ENCODE measurements around the gene TIAL1.
"Not testable (repeated sequence)": the region's sequence is repeated elsewhere in the genome, so short reads cannot be mapped to it uniquely, and the experiment has no call there.

Gene TIAL1

GRCh38 chr10:119625570-119626280 is 29.0 kb upstream of the TIAL1 start:
- no peak for DNase-seq (ENCODE audit: low read depth)
- TF ChIP-seq, protein P1, sequence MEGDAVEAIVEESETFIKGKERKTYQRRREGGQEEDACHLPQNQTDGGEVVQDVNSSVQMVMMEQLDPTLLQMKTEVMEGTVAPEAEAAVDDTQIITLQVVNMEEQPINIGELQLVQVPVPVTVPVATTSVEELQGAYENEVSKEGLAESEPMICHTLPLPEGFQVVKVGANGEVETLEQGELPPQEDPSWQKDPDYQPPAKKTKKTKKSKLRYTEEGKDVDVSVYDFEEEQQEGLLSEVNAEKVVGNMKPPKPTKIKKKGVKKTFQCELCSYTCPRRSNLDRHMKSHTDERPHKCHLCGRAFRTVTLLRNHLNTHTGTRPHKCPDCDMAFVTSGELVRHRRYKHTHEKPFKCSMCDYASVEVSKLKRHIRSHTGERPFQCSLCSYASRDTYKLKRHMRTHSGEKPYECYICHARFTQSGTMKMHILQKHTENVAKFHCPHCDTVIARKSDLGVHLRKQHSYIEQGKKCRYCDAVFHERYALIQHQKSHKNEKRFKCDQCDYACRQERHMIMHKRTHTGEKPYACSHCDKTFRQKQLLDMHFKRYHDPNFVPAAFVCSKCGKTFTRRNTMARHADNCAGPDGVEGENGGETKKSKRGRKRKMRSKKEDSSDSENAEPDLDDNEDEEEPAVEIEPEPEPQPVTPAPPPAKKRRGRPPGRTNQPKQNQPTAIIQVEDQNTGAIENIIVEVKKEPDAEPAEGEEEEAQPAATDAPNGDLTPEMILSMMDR (IDR thresholded peaks at IDR 0.05; ENCODE audit: insufficient read depth, low read depth, low read length, missing control alignments): no peak
- no peak overlapping the region for H3K4me3 ChIP-seq (ENCODE audit: low read length)

GRCh38 chr10:119621078-119621384 is 24.3 kb upstream of the TIAL1 start:
- TF ChIP-seq, protein P1 (IDR thresholded peaks at IDR 0.05; ENCODE audit: insufficient read depth, low read depth, low read length, missing control alignments): no peak
- no peak for DNase-seq (ENCODE audit: low read depth)
- H3K4me3 ChIP-seq (ENCODE audit: low read length): no peak overlapping the region

DNA sequence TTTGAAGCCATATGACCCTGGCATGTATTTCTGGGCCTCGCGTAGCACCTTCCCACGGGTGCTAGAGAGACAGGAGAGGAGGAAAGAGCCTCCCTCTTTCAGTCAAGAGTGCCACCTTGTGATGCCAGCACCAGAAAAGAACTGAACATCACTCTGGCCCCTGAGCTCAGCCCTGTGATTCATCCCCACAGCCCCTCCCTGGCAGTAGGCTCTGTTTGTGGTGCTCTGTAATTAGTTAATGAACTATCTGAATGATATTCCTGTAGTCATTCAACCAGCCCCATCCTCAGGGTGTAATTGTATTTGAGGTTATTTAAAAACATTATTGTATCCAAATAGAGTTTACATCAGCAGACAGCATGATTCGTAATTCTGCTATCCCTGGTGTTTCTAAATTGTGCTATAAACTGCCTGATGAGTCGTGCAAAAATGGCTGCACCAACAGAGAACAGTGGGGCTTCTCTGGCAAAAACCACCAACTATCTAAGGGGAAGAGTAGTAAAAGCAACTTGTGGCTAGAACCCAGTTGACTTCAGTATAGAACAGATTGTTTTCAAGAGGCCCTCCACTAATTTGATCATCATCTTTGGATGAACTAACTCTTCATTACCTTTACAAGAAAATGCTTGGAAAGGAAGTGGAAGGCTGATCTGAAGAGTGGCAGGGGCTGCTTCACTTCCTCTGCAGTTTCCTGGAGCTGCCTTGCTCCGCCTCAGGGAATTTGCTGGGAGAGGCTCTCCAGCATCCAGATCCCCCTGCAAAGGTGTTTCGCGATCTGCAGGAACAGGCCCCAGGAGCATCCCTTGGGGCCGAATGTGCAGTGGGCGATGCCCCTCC is 23.7 kb upstream of the TIAL1 start:
- peak; percentile 25 for DNase-seq (ENCODE audit: low read depth)

GRCh38 chr10:119619811-119620210 is 23.0 kb upstream of the TIAL1 start:
- DNase-seq (ENCODE audit: low read depth); H3K4me3 ChIP-seq (ENCODE audit: low read length): not testable (repeated sequence)

More for the DNA sequence above, 23.7 kb upstream of the TIAL1 start:
- H3K4me3 ChIP-seq (ENCODE audit: low read length): no peak overlapping the region
- TF ChIP-seq, protein P1 (IDR thresholded peaks at IDR 0.05; ENCODE audit: insufficient read depth, low read depth, low read length, missing control alignments): no peak

DNA sequence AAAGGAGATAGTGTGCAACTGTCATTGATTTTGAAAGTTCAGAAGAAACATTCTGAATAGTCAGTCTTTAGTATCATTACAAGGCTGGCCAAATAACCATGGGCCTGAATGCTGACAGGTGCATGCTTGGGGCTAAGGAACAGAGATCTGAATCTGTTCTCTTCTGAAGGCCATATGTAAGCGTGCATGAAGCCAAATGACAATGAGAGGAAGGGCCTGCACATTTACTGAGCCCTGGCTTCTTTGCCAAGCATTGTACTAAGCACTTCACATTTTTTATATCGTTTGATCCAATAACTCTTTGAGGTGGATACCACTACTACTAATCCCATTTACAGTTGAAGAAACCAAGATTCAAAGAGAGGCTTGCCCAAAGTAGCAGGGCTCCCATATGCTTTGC is 22.5 kb upstream of the TIAL1 start:
- no peak overlapping the region for H3K4me3 ChIP-seq (ENCODE audit: low read length)
- DNase-seq (ENCODE audit: low read depth): no peak
- TF ChIP-seq, protein P1 (IDR thresholded peaks at IDR 0.05; ENCODE audit: insufficient read depth, low read depth, low read length, missing control alignments): no peak

DNA sequence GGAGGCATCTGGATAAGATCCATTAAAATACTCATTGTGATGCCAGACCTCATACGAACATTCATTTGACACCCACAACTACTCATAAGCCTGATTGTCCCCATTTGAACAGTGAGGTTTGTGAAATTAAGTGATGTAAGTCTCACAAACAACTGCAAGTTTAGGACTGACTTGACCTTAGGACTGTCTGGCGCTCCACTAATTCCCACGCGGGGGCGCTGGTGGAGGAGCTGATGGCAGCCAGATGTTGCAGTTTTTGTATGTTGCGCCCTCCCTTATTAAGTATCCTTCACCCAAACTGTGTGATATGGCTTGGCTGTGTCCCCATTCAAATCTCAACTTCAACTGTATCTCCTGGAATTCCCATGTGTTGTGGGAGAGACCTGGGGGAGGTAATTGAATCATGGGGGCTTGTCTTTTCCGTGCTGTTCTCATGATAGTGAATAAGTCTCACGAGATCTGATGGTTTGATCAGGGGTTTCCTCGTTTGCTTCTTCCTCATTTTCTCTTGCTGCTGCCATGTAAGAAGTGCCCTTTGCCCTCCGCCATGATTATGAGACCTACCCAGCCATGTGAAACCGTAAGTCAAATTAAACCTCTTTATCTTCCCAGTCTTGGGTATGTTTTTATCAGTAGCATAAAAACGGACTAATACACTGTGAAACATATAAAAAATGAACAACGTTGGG is 20.3 kb upstream of the TIAL1 start:
- no peak for DNase-seq (ENCODE audit: low read depth)
- TF ChIP-seq, protein P1 (IDR thresholded peaks at IDR 0.05; ENCODE audit: insufficient read depth, low read depth, low read length, missing control alignments): peak; percentile 8
- no peak overlapping the region for H3K4me3 ChIP-seq (ENCODE audit: low read length)

DNA sequence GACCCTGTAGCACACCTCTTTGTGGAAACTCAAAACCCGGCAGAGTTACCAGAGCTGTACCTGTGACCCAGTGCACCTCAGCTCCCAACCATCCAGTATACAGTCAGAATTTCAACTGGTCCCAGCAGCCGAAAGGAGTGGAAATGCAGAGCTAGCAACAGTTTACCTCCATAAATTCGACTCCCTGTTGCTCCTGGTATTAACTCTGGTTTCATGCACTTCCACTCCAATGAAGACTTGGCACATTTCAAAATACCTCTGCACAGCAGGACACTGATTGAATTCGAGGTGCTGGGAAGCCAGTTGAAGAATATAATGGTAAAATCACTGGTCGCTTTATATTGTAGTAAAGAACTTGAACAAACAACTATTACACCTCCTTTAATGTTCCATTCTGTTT is 17.9 kb upstream of the TIAL1 start:
- TF ChIP-seq, protein P1 (IDR thresholded peaks at IDR 0.05; ENCODE audit: insufficient read depth, low read depth, low read length, missing control alignments): no peak
- no peak for DNase-seq (ENCODE audit: low read depth)
- H3K4me3 ChIP-seq (ENCODE audit: low read length): no peak overlapping the region
